GM12878 (cell line): ENCODE measurements around the gene RFXANK.

Experiments used
- EED ChIP-seq: sonication (generic); IDR thresholded peaks from 2 replicates; pipeline ENCODE4 v1.6.1; 2016; ENCODE audit warnings: antibody characterized with exemption, low read depth
- FOS ChIP-seq: IDR thresholded peaks from 3 replicates; pipeline ENCODE4 v1.6.1; 2011; ENCODE audit warnings: borderline replicate concordance; ENCODE audit not compliant: insufficient read length; ENCODE audit errors: extremely low read depth
- HDAC6 ChIP-seq: fragments of 200-600 bp; sonication (generic); IDR thresholded peaks from one replicate; pipeline ENCODE4 v1.8.0; 2017; ENCODE audit warnings: antibody characterized with exemption; ENCODE audit not compliant: unreplicated experiment
- POLR2A ChIP-seq: IDR thresholded peaks from 2 replicates; pipeline ENCODE4 v1.6.1; 2011; ENCODE audit warnings: low read depth, mild to moderate bottlenecking, low read length
- RAD21 ChIP-seq: IDR thresholded peaks from 2 replicates; pipeline ENCODE4 v1.6.1; 2011; ENCODE audit warnings: mild to moderate bottlenecking, low read depth, low read length, moderate library complexity; ENCODE audit not compliant: insufficient read depth
- SIN3A ChIP-seq: IDR thresholded peaks from 2 replicates; pipeline ENCODE4 v1.6.1; 2012; ENCODE audit warnings: low read depth, low read length, improper control_type of control experiment
- ZNF217 ChIP-seq: fragments of 450-650 bp; IDR thresholded peaks from 2 replicates; pipeline ENCODE4 v1.6.1; 2017; ENCODE audit warnings: antibody characterized with exemption, mild to moderate bottlenecking
- TF ChIP-seq, protein P1 (sequence below): fragments of 450-650 bp; IDR thresholded peaks from 2 replicates; pipeline ENCODE4 v1.6.1; 2016; ENCODE audit warnings: mild to moderate bottlenecking
- TF ChIP-seq, protein P2 (sequence below), 3 experiments: IDR thresholded peaks in 2 of 3; conservative IDR thresholded peaks in 1 of 3; 2 replicates each; pipeline ENCODE4 v1.5.1; 2011; ENCODE audit warnings: low read depth in 3 of 3, low read length in 3 of 3, mild to moderate bottlenecking in 3 of 3, control low read depth in 2 of 3, moderate library complexity in 2 of 3, inconsistent platforms in 1 of 3, mixed read lengths in 1 of 3; ENCODE audit not compliant: control insufficient read depth in 2 of 3, insufficient read depth in 1 of 3; ENCODE audit errors: extremely low read depth in 1 of 3
- TF ChIP-seq, protein P3 (sequence below): IDR thresholded peaks from 2 replicates; pipeline ENCODE4 v1.6.1; 2012; ENCODE audit warnings: low read depth, low read length, improper control_type of control experiment
- TF ChIP-seq, protein P4 (sequence below): IDR thresholded peaks from 2 replicates; pipeline ENCODE4 v1.6.1; 2011; ENCODE audit warnings: low read depth, low read length, improper control_type of control experiment, borderline replicate concordance
- TF ChIP-seq, protein P5 (sequence below): IDR thresholded peaks from 2 replicates; pipeline ENCODE4 v1.6.1; 2012; ENCODE audit warnings: mild to moderate bottlenecking, low read depth, low read length

DNA sequence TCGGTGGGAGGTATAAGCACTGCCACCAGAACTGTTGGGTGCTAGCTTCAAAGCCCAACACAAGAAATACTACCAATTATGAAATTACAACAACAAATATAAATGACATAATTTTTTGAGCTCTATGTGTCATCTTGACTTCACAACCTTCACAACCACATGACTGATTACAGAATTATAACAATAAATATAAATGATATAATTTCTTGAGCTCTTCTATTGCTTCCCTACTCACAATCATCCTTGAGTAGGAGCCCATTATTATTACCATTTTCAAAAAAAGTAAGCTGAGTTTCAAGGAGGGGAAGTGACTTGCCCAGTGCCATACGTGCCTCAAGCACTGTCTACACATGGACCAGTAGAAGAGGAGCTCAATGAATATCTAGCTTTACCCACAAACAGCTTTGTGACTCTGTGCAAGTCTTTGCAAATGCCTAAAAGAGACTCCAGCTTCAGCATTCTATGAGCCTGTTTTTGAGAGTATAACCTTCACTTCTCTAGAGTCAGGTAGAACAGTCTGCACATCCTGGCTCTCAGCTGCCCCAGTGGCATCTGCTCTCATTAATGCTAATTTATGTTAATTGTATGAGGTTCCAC, 42.3 kb downstream of the RFXANK start:
- TF ChIP-seq, protein P1, sequence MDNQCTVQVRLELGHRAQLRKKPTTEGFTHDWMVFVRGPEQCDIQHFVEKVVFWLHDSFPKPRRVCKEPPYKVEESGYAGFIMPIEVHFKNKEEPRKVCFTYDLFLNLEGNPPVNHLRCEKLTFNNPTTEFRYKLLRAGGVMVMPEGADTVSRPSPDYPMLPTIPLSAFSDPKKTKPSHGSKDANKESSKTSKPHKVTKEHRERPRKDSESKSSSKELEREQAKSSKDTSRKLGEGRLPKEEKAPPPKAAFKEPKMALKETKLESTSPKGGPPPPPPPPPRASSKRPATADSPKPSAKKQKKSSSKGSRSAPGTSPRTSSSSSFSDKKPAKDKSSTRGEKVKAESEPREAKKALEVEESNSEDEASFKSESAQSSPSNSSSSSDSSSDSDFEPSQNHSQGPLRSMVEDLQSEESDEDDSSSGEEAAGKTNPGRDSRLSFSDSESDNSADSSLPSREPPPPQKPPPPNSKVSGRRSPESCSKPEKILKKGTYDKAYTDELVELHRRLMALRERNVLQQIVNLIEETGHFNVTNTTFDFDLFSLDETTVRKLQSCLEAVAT = no peak
- TF ChIP-seq, protein P2, sequence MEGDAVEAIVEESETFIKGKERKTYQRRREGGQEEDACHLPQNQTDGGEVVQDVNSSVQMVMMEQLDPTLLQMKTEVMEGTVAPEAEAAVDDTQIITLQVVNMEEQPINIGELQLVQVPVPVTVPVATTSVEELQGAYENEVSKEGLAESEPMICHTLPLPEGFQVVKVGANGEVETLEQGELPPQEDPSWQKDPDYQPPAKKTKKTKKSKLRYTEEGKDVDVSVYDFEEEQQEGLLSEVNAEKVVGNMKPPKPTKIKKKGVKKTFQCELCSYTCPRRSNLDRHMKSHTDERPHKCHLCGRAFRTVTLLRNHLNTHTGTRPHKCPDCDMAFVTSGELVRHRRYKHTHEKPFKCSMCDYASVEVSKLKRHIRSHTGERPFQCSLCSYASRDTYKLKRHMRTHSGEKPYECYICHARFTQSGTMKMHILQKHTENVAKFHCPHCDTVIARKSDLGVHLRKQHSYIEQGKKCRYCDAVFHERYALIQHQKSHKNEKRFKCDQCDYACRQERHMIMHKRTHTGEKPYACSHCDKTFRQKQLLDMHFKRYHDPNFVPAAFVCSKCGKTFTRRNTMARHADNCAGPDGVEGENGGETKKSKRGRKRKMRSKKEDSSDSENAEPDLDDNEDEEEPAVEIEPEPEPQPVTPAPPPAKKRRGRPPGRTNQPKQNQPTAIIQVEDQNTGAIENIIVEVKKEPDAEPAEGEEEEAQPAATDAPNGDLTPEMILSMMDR (IDR thresholded peaks at IDR 0.05 in 2 of 3, conservative IDR thresholded peaks at IDR 0.05 in 1 of 3; ENCODE audit: control insufficient read depth in 2 of 3, extremely low read depth in 1 of 3, insufficient read depth in 1 of 3, low read depth in 3 of 3, low read length in 3 of 3) = no peak
- TF ChIP-seq EED (no peak), FOS (no peak), HDAC6 (no peak), RAD21 (no peak), POLR2A (no peak), SIN3A (no peak), ZNF217 (no peak)
- TF ChIP-seq, protein P3, sequence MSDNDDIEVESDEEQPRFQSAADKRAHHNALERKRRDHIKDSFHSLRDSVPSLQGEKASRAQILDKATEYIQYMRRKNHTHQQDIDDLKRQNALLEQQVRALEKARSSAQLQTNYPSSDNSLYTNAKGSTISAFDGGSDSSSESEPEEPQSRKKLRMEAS = no peak
- TF ChIP-seq, protein P4, sequence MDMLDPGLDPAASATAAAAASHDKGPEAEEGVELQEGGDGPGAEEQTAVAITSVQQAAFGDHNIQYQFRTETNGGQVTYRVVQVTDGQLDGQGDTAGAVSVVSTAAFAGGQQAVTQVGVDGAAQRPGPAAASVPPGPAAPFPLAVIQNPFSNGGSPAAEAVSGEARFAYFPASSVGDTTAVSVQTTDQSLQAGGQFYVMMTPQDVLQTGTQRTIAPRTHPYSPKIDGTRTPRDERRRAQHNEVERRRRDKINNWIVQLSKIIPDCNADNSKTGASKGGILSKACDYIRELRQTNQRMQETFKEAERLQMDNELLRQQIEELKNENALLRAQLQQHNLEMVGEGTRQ = no peak
- TF ChIP-seq, protein P5, sequence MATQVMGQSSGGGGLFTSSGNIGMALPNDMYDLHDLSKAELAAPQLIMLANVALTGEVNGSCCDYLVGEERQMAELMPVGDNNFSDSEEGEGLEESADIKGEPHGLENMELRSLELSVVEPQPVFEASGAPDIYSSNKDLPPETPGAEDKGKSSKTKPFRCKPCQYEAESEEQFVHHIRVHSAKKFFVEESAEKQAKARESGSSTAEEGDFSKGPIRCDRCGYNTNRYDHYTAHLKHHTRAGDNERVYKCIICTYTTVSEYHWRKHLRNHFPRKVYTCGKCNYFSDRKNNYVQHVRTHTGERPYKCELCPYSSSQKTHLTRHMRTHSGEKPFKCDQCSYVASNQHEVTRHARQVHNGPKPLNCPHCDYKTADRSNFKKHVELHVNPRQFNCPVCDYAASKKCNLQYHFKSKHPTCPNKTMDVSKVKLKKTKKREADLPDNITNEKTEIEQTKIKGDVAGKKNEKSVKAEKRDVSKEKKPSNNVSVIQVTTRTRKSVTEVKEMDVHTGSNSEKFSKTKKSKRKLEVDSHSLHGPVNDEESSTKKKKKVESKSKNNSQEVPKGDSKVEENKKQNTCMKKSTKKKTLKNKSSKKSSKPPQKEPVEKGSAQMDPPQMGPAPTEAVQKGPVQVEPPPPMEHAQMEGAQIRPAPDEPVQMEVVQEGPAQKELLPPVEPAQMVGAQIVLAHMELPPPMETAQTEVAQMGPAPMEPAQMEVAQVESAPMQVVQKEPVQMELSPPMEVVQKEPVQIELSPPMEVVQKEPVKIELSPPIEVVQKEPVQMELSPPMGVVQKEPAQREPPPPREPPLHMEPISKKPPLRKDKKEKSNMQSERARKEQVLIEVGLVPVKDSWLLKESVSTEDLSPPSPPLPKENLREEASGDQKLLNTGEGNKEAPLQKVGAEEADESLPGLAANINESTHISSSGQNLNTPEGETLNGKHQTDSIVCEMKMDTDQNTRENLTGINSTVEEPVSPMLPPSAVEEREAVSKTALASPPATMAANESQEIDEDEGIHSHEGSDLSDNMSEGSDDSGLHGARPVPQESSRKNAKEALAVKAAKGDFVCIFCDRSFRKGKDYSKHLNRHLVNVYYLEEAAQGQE = no peak
